ENCODE results near the gene NR2F2.

NR2F2 gene

DNA sequence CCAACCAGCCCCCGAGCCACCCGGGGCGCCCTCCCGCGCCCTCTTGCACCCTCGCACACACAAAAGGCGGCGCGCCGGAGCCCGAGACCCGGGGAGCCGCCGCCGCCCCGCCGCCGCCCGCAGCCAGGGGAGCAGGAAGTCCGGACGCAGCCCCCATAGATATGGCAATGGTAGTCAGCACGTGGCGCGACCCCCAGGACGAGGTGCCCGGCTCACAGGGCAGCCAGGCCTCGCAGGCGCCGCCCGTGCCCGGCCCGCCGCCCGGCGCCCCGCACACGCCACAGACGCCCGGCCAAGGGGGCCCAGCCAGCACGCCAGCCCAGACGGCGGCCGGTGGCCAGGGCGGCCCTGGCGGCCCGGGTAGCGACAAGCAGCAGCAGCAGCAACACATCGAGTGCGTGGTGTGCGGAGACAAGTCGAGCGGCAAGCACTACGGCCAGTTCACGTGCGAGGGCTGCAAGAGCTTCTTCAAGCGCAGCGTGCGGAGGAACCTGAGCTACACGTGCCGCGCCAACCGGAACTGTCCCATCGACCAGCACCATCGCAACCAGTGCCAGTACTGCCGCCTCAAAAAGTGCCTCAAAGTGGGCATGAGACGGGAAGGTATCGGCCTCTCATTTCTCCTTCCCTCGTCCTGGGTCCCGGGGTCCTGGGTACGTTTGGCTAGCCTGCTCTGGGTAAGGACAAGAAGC, 1.6 kb downstream of the NR2F2 start:
- no peak for DNase-seq (ENCODE audit: low read depth in 2 of 2)

DNA sequence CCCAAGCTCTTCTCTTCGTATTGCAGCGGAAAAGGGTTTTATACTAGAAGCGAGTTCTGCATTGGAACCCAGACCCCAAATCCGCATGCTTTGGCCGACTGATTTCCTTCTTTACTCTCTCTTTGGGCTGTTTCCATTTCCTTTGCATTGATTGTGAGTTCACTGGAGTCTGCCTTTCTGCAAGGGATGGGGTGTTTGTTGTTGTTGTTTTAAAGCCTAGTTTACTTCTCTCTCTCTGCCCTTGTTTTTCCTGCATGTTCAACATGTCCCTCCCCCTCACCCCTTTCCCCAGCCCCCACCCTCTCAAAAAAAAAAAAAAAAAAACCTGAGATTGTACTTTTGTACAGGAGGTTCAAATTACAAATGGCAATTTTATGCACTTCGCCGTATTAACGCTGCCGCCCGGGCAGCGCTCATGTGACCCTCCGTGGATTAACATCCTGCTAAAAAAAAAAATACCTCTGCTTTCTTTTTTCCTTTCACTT, 2.2 kb downstream of the NR2F2 start:
- no peak for DNase-seq (ENCODE audit: low read depth in 2 of 2)

DNA sequence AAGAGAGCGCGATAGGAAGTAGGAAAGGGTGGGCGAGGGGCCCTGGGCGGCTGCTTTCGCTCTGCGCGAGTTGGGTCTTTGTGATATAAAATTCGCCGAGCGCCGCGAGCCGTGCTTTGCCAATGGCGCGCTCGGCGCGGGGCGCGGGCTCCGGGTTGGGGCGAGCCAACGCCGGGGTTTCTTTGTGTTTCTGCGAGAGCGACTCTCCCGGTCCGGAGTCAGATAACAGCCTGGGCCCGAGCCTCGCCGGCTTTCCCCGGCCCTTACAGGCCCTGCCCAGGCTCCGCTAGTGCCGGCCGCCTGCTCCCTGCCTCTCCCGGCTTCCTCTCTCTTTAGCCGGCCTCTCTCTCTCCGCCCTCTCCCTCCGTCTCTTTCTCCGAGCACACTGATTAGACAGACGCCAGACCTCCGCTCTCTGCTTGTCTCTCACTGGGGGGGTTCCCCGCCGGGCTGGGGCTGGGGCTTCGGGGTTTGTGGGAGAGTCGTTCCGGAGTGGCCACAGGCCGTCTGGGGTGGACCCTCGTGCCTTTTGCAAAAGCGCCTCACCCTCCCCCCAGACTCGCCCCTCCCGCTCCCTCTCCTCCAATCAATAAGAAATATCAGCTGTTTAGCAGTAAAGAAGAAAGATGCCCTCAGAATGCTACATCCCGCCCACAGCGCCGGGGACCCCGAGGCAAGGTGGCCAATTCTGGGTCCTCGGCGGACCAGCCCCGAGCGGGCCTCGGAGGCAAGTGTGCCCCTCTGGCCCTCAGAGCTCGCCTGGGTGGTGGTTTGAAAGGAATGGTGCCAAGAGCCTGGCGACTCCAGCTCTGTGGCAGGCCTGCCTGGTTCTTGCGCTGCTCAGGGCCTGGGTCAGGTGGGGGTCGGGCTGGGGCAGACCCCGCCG, 2.9 kb downstream of the NR2F2 start:
- DNase-seq (ENCODE audit: low read depth in 2 of 2): no peak

DNA sequence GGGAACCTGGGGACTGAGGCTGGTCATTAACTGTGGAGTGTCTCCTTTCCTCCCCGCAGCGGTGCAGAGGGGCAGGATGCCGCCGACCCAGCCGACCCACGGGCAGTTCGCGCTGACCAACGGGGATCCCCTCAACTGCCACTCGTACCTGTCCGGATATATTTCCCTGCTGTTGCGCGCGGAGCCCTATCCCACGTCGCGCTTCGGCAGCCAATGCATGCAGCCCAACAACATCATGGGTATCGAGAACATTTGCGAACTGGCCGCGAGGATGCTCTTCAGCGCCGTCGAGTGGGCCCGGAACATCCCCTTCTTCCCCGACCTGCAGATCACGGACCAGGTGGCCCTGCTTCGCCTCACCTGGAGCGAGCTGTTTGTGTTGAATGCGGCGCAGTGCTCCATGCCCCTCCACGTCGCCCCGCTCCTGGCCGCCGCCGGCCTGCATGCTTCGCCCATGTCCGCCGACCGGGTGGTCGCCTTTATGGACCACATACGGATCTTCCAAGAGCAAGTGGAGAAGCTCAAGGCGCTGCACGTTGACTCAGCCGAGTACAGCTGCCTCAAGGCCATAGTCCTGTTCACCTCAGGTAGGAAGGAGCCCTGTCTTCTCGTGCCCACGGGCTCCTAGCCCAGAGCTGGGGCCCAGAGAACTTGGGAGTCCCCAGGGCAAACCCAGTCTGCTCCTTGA, 3.7 kb downstream of the NR2F2 start:
- no peak for DNase-seq (ENCODE audit: low read depth in 2 of 2)

DNA sequence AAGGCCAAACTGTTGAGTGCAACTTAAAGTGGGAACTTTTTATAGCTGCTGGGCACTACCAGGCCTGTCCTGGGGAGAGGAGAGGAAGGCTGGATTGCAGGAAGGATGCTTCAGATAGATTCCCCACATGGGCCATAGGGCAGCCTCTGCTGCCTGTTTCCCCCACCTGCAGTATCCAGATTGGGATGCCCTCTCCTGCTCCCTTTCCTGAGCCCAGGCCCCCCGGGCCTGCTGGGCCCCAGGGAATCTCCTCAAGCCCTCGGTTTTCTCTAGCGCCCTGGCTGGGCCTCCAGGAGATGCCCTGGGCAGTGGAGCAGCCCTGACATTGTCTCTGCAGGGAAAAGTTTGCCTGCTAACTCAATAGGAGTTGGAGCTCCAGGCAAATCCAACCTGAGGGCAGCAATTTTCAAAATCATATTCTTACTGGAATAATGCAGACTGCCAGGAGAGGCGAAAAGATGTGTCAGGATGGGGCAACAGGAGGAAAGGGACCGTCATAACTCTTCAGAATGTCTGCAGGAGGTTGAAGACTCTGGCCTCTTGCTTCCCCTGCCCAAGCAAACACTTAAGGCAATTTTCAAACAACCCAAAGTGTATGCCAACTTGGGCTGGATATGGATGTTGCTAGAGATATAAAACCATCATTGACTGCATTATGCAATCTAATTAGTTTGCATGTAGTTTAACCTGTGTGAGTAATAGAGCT, 4.4 kb downstream of the NR2F2 start:
- DNase-seq (ENCODE audit: low read depth in 2 of 2): no peak

GRCh38 chr15:96335411-96336024, 5.0 kb downstream of the NR2F2 start:
- DNase-seq (ENCODE audit: low read depth in 2 of 2): no peak

DNA sequence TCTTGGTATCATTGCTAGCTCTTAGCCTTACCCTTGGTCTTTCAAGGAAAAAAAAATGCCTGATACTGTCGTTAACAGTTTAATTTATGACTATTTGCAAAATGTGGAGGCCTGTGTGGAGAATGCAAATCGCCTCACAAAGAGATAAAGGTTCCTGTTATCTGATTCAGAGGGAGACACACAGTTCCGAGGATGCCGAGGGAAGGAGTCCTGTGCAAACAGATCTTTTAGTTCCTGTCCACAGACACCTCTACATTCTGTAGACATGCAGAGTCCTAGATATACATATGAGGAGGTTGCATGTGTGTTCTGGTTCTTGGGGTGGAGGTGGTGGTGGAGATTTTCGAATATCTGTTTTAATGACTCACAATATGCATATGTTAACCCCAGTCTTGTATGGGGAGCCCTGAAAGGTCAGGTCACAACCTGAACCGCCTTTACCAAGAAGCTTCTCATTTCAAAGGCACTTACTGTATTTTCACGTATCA, 5.7 kb downstream of the NR2F2 start:
- no peak for DNase-seq (ENCODE audit: low read depth in 2 of 2)

DNA sequence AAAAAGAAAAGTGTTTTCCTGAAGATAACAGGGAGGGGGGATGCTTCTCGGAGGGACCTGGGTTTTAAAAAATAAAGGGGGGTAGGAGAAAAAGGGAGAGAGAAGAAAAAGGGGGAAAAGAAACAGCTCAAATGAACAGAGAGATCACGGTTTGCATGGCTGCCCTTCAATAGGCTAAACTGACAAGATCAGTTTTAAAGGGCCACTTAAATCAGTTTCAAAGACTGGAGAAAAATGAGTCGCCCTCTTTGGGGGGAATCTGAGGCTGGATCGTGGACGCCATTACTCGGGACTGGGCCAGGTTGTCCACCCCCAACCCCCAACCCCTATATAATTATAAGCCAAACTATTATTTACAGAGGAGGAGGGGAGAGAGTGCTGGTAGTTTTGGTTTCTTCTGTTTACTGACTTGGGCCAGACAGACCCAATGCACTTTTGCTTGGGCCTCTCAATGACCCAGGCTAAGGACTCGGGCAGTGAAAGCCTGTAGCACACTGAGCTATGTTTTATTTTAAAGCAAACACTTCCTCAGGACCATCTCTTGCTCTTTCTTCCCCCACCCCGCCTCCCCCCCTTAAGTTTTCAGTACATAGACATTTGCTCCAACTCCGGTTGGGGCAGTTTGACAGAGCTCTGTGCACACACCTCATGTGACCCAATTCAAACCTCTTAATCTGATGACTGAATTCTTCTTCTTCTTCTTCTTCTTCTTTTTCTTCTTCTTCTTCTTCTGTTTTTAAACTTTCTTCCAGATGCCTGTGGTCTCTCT, 6.3 kb downstream of the NR2F2 start:
- no peak for DNase-seq (ENCODE audit: low read depth in 2 of 2)

DNA sequence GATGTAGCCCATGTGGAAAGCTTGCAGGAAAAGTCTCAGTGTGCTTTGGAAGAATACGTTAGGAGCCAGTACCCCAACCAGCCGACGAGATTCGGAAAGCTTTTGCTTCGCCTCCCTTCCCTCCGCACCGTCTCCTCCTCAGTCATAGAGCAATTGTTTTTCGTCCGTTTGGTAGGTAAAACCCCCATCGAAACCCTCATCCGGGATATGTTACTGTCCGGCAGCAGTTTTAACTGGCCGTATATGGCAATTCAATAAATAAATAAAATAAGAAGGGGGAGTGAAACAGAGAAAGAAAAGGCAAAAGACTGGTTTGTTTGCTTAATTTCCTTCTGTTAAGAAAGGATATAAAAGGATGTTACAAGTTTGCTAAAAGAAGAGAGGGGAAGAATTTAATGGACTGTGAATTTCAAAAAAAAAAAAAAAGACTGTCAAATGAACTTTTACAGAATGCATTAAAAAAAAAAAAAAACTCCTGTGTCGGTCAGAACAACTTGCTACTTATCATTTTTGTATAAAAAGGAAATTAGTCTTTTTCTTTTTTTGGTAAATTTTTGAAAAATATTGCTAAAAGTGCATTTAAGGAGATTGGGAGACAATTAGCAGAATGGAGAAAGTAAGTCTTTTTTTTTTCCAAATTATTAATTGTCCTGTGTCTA, 7.0 kb downstream of the NR2F2 start:
- no peak for DNase-seq (ENCODE audit: low read depth in 2 of 2)

DNA sequence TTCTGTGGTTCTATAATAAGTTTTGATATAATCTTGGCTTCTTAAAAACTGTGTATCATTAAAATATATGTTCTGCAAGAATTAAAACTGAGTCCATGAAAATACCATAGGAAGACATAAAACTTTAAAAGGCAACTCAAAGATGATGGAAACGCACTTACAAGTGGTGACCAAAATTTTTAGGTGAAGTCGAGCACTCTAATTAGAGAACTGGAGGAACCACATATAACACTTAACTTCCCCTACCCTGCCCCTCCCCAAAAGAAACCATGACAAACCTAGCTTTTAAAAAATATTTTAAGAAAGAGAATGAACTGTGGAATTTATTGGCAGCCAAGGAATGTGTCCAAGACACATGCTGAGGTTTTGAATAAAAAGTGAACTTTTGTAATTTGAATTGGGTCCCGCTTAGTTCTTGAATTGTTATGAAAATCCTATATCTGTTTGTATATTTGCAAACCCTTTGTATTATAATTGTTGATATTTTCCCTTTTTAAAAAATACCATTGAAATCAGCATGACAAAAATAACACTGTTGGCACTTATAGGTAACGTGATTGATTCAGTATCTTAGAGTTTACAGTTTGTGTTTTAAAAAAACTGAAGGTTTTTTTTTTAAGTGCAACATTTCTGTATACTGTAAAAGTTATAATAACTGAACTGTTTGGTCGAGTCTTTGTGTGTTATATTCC, 7.7 kb downstream of the NR2F2 start:
- no peak for DNase-seq (ENCODE audit: low read depth in 2 of 2)

- DNase-seq (ENCODE audit: low read depth in 2 of 2): no peak
These were observed 8.5 kb downstream of the NR2F2 start for GRCh38 chr15:96338766-96339618.

- DNase-seq (ENCODE audit: low read depth in 2 of 2): no peak
These were observed 9.3 kb downstream of the NR2F2 start for GRCh38 chr15:96339619-96340347.

- DNase-seq (ENCODE audit: low read depth in 2 of 2): no peak
These were observed 9.8 kb downstream of the NR2F2 start for GRCh38 chr15:96340348-96340597.

- DNase-seq (ENCODE audit: low read depth in 2 of 2): no peak
These were observed 10.4 kb downstream of the NR2F2 start for GRCh38 chr15:96340598-96341512.

- DNase-seq (ENCODE audit: low read depth in 2 of 2): no peak
These were observed 11.3 kb downstream of the NR2F2 start for GRCh38 chr15:96341513-96342405.
